Subcutaneous adipose tissue (tissue), 4 donors: Measurements from ENCODE around the gene PPP1R15B. TPM values are rescaled to one million over a fixed set of nuclear protein-coding genes. Genes with fewer than 3 reads are reported as not detected.

Experiments
- total RNA-seq, 4 donors: library from RNA; depleted of rRNA; stranded (reverse); fragments of >200 nt; gene quantifications; one replicate each; pipeline ENCODE4 v1.1.0, GENCODE V29; 2016
- TF ChIP-seq, protein P1 (sequence below): fragments of 450-650 bp; IDR thresholded peaks from one replicate; pipeline ENCODE4 v1.5.1; 2016; ENCODE audit warnings: low read depth, mild to moderate bottlenecking, control low read depth, antibody characterized with exemption, moderate library complexity

Gene PPP1R15B
- total RNA-seq, 4 donors from 2014 or later, result 41.4 to 94.9 (median 53.2) TPM

GRCh38 chr1:204367956-204368355, 43.7 kb downstream of the PPP1R15B start:
- TF ChIP-seq, protein P1, sequence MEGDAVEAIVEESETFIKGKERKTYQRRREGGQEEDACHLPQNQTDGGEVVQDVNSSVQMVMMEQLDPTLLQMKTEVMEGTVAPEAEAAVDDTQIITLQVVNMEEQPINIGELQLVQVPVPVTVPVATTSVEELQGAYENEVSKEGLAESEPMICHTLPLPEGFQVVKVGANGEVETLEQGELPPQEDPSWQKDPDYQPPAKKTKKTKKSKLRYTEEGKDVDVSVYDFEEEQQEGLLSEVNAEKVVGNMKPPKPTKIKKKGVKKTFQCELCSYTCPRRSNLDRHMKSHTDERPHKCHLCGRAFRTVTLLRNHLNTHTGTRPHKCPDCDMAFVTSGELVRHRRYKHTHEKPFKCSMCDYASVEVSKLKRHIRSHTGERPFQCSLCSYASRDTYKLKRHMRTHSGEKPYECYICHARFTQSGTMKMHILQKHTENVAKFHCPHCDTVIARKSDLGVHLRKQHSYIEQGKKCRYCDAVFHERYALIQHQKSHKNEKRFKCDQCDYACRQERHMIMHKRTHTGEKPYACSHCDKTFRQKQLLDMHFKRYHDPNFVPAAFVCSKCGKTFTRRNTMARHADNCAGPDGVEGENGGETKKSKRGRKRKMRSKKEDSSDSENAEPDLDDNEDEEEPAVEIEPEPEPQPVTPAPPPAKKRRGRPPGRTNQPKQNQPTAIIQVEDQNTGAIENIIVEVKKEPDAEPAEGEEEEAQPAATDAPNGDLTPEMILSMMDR, result no peak

DNA sequence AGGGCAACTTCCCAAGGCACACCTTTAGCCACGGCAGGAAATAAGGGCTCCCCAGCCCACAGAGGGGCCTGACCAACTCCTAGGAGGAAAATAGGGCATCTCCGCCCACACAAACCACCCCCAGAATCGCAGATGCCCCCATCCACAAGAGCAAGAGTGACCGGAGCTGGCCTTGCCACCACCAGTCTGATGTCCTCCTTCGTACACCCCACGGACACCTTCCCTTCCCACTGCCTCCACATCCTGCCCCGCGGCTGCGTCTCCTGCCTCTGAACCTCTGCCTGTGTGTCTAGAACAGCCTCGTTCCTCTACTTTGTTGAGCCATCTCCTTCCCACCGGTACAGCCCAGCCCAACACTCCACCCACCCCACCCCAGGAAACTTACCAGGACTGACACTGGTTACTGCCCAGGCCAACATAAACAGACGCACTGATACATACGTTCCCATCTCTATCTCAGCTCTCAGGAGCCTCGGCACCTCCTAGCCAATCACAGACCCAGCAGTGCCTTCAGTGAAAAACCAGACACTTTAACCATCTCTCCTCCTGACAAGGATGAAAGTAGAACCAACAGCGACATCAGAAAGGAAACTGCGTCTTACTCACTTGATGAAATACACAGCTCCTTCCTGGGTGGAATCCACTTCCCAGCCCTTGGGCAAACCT, 44.3 kb downstream of the PPP1R15B start:
- TF ChIP-seq, protein P1, result no peak

- TF ChIP-seq, protein P1, result no peak
These were observed 44.9 kb downstream of the PPP1R15B start for GRCh38 chr1:204366759-204367158.

DNA sequence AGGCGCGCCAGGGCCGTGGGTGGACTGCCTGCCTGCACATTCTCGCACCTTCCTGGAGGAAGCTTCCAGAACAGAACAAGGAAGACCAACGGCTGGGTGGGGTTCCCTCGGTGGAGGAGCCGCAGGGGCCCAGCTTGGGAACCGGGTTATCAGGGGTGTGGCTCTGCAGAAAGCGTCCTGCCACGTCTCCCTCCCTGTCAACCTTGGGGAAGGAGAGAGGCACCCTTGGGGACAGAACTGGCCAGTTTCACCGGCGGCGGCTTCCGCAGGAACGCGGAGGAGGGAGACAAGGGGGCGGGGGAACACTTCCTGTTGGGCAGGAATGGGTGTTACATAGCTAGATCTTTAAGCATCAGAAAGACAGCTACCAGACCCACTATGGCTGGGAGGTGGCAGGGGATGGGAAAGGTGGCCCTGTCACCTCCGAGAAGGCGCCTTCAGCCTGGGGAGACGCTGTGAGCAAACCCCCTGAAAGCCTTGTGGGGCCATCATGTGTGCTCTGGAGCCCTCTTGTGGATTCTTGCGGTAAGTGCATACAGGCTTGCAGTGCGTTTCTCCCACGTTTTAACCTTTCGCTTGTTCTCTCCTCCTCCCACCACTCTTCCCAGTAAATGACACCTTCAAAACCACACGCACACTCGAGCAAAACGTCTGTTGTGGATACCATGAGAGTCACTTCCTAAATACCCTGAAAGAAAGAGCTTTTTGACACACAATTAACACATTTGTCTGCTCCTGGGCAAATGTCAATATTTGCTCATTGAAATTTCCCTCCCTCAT, 48.1 kb downstream of the PPP1R15B start:
- TF ChIP-seq, protein P1, result no peak

DNA sequence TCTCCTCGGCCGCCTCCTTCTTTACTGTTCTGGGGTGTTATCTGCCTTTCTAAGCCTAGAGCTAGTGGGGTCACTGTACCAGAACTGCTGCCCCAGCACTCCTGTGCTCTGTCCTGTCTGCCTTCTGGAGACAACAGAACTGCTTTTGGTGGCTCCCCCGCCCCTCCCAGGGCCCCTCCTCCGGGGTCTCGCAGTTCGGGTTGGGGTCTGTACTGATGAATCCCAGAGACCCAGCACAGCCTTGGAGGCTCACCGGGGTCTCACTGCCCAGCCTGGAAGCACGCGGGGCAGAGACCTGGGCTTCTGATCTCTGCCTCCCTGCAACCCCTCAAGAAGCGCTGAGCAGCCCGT, 48.7 kb downstream of the PPP1R15B start:
- TF ChIP-seq, protein P1, result no peak

DNA sequence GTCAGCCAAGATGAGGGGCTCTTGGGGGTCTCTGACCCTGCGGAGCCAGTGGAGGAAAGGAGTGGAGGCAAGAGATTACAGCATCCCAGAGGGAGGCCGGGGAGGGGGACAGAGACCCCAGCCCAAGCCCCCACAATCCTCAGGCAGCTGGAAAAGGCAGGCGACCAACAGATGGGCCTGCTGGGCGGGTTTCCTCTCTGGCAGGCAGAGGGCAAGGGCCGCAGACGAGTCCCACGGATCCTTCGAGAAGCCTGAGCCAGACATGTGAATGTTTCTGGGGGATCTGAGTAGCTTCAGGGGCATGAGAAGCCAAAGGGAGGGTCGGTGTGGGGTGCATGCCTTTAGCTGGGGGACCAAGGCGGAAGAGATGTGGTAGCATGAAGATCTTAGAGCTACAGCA, 49.8 kb downstream of the PPP1R15B start:
- TF ChIP-seq, protein P1, result no peak

GRCh38 chr1:204361341-204361771, 50.3 kb downstream of the PPP1R15B start:
- TF ChIP-seq, protein P1, result no peak
